SIG-M5 (cell line): ENCODE measurements around the gene GOLGA8S.
"Not testable (repeated sequence)": the region's sequence is repeated elsewhere in the genome, so short reads cannot be mapped to it uniquely, and the experiment has no call there.

Experiments used
- DNase-seq: peaks from one replicate; lab custom pipeline; 2025; lab: John Stamatoyannopoulos, UW

GOLGA8S gene

GRCh38 chr15:23354448-23354847, at the start of gene GOLGA8S:
TSS of gene GOLGA8S (plus strand) at chr15:23354748. CDS start at chr15:23354810, 62 bp downstream.
- not testable (repeated sequence) for DNase-seq

- DNase-seq: not testable (repeated sequence)
These were observed 49.7 kb upstream of the GOLGA8S start for GRCh38 chr15:23304805-23305204.

- not testable (repeated sequence) for DNase-seq
These were observed 48.6 kb upstream of the GOLGA8S start for GRCh38 chr15:23305921-23306320.

- not testable (repeated sequence) for DNase-seq
These were observed 43.3 kb upstream of the GOLGA8S start for GRCh38 chr15:23311233-23311632.

GRCh38 chr15:23334096-23334495, 20.5 kb upstream of the GOLGA8S start, which contains the start of gene GOLGA6L26:
TSS of gene GOLGA6L26 (minus strand) at chr15:23334196. CDS start at chr15:23334135, 61 bp downstream.
- DNase-seq: not testable (repeated sequence)

GRCh38 chr15:23362622-23363021, 8.1 kb downstream of the GOLGA8S start:
- not testable (repeated sequence) for DNase-seq

GRCh38 chr15:23364261-23364660, 9.7 kb downstream of the GOLGA8S start:
- DNase-seq: not testable (repeated sequence)

- DNase-seq: no peak
These were observed 16.0 kb downstream of the GOLGA8S start for GRCh38 chr15:23370578-23370977.

- not testable (repeated sequence) for DNase-seq
These were observed 16.6 kb downstream of the GOLGA8S start for GRCh38 chr15:23371134-23371533.

- not testable (repeated sequence) for DNase-seq
These were observed 17.3 kb downstream of the GOLGA8S start for GRCh38 chr15:23371868-23372267.

GRCh38 chr15:23372284-23372683, 17.7 kb downstream of the GOLGA8S start:
- DNase-seq: no peak

- not testable (repeated sequence) for DNase-seq
These were observed 18.5 kb downstream of the GOLGA8S start for GRCh38 chr15:23372891-23373600.

GRCh38 chr15:23374226-23374625, 19.7 kb downstream of the GOLGA8S start:
- not testable (repeated sequence) for DNase-seq

- DNase-seq: not testable (repeated sequence)
These were observed 24.4 kb downstream of the GOLGA8S start for GRCh38 chr15:23378946-23379345.

- DNase-seq: not testable (repeated sequence)
These were observed 26.2 kb downstream of the GOLGA8S start for GRCh38 chr15:23380700-23381099.

- DNase-seq: not testable (repeated sequence)
These were observed 26.6 kb downstream of the GOLGA8S start for GRCh38 chr15:23381192-23381591.

GRCh38 chr15:23384371-23384770, 29.8 kb downstream of the GOLGA8S start:
- DNase-seq: no peak

GRCh38 chr15:23385886-23386430, 31.4 kb downstream of the GOLGA8S start:
- DNase-seq: no peak

- no peak for DNase-seq
These were observed 33.2 kb downstream of the GOLGA8S start for GRCh38 chr15:23387621-23388190.

GRCh38 chr15:23395030-23395692, 40.6 kb downstream of the GOLGA8S start:
- no peak for DNase-seq

- no peak for DNase-seq
These were observed 41.3 kb downstream of the GOLGA8S start for GRCh38 chr15:23395832-23396231.

GRCh38 chr15:23397779-23398178, 43.2 kb downstream of the GOLGA8S start:
- no peak for DNase-seq
